ENCODE results near the gene SDHD. TPM values are rescaled to one million over a fixed set of nuclear protein-coding genes. Genes with fewer than 3 reads are reported as not detected.

The SDHD gene
- polyA plus RNA-seq, 2 of the 4 experiments (the other 2 are of a cell fraction), result 86.3 to 91.5 TPM

- no peak for DNase-seq (ENCODE audit: low read depth in 1 of 2, low spot score in 1 of 2)
- Histone ChIP-seq H3K4me2 (no peak overlapping the region), H3K4me3 (no peak overlapping the region), H3K9me3 (no peaks in the 10 kb centered on the region), H3K27ac (no peak overlapping the region), H3K4me1 (peaks cover 6% of the 10 kb centered on the region; the same call in 2 of the 3 replicates)
- CTCF ChIA-PET, result no interaction called here
- no peak for ATAC-seq
- TF ChIP-seq HOXA7 (CRISPR knock-in tag; IDR thresholded peaks at IDR 0.05) (no peak), FOSL2 (IDR thresholded peaks at IDR 0.05) (no peak), FOSL2 (CRISPR knock-in tag; IDR thresholded peaks at IDR 0.05) (no peak)
- FAIRE-seq, result no peak
- POLR2A ChIA-PET, result no interaction called here
Measured at GRCh38 chr11:112037527-112037926, 49.1 kb upstream of the SDHD start.

GRCh38 chr11:112042161-112042960, 44.3 kb upstream of the SDHD start:
- FAIRE-seq (no peak), ATAC-seq (no peak), DNase-seq (ENCODE audit: low read depth in 1 of 2, low spot score in 1 of 2) (no peak)
- TF ChIP-seq NR3C1 (IDR thresholded peaks at IDR 0.05) (no peak), CBX2 (IDR thresholded peaks at IDR 0.05; ENCODE audit: borderline replicate concordance, low read depth) (no peak), CHD2 (IDR thresholded peaks at IDR 0.05; ENCODE audit: low read length, partially characterized antibody) (no peak), ZNF302 (CRISPR knock-in tag; IDR thresholded peaks at IDR 0.05) (no peak), MAFK (IDR thresholded peaks at IDR 0.05; ENCODE audit: partially characterized antibody) (no peak), JUN (IDR thresholded peaks at IDR 0.05) (no peak), RARB (CRISPR knock-in tag; IDR thresholded peaks at IDR 0.05) (no peak), ESRRA (IDR thresholded peaks at IDR 0.05; ENCODE audit: borderline replicate concordance, low read length) (no peak), TP53 (CRISPR knock-in tag; IDR thresholded peaks at IDR 0.05) (no peak), POLR2AphosphoS2 (conservative IDR thresholded peaks at IDR 0.05; ENCODE audit: low read length) (no peak), KDM1A (IDR thresholded peaks at IDR 0.05; ENCODE audit: low read depth) (no peak), KDM5A (IDR thresholded peaks at IDR 0.05) (no peak)
- no peak overlapping the region for H3K27ac ChIP-seq
- peaks cover 8% of the 10 kb centered on the region; the same call in 2 of the 3 replicates for H3K4me1 ChIP-seq
- ChIA-PET CTCF (no interaction called here), POLR2A (no interaction called here)
- H3K4me3 ChIP-seq, result no peak overlapping the region
- H3K9me3 ChIP-seq, result no peaks in the 10 kb centered on the region
- H3K4me2 ChIP-seq, result no peak overlapping the region
- 66% methylated on average over 6 of the region's 6 CpGs for WGBS (ENCODE audit: missing lambda C conversion rate)

GRCh38 chr11:112042961-112043304, 43.7 kb upstream of the SDHD start:
- CTCF ChIA-PET, result interaction anchor here (0.6 kb wide), 1 partner anchor 381 kb away, joined by 3 read pairs; no protein-coding TSS in a partner anchor
- 91% methylated on average over 2 of the region's 2 CpGs for WGBS (ENCODE audit: missing lambda C conversion rate)
- H3K4me3 ChIP-seq, result no peak overlapping the region

More at GRCh38 chr11:112042961-112043304, 43.7 kb upstream of the SDHD start:
- DNase-seq (ENCODE audit: low read depth in 1 of 2, low spot score in 1 of 2), result no peak
- no peaks in the 10 kb centered on the region for H3K9me3 ChIP-seq
- TF ChIP-seq HES2 (IDR thresholded peaks at IDR 0.05), result no peak
- no peak for TF ChIP-seq ZC3H11A (IDR thresholded peaks at IDR 0.05)
- no peak for TF ChIP-seq REST (IDR thresholded peaks at IDR 0.05)
- TF ChIP-seq MYC (IDR thresholded peaks at IDR 0.05; ENCODE audit: borderline replicate concordance, low read length), result no peak
- TF ChIP-seq HOXB5 (CRISPR knock-in tag; IDR thresholded peaks at IDR 0.05), result no peak
- no peak for TF ChIP-seq MAX (IDR thresholded peaks at IDR 0.05)
- TF ChIP-seq POLR2A (IDR thresholded peaks at IDR 0.05; ENCODE audit: low read length), result no peak
- no peak for TF ChIP-seq ESRRA (IDR thresholded peaks at IDR 0.05; ENCODE audit: borderline replicate concordance, low read length)
- no peak for TF ChIP-seq HDAC2 (IDR thresholded peaks at IDR 0.05)
- TF ChIP-seq NR3C1 (IDR thresholded peaks at IDR 0.05), result no peak
- TF ChIP-seq FOSB (CRISPR knock-in tag; IDR thresholded peaks at IDR 0.05), result no peak
- no peak for TF ChIP-seq ATOH8 (CRISPR knock-in tag; IDR thresholded peaks at IDR 0.05; ENCODE audit: low read depth)
- TF ChIP-seq MAFK (IDR thresholded peaks at IDR 0.05; ENCODE audit: partially characterized antibody), result no peak
- no peak for TF ChIP-seq EP300 (IDR thresholded peaks at IDR 0.05)
- TF ChIP-seq RFX5 (IDR thresholded peaks at IDR 0.05), result no peak
- TF ChIP-seq CHD2 (IDR thresholded peaks at IDR 0.05; ENCODE audit: low read length, partially characterized antibody), result no peak
- H3K4me2 ChIP-seq, result no peak overlapping the region
- POLR2A ChIA-PET, result no interaction called here
- ATAC-seq, result no peak
- no peak for FAIRE-seq
- no peak overlapping the region for H3K27ac ChIP-seq
- peaks cover 8% of the 10 kb centered on the region; the same call in 2 of the 3 replicates for H3K4me1 ChIP-seq
